ENCODE measurements around the gene LAYN.

- no peak for TF ChIP-seq POLR2AphosphoS5 (IDR thresholded peaks at IDR 0.05; ENCODE audit: low read depth, low read length)
- TF ChIP-seq POLR2A (IDR thresholded peaks at IDR 0.05; ENCODE audit: low read depth, low read length), result no peak
- TF ChIP-seq TAF1 (IDR thresholded peaks at IDR 0.05; ENCODE audit: borderline replicate concordance, low read depth, low read length), result no peak
Observed at GRCh38 chr11:111602865-111603610, 62.5 kb downstream of the LAYN start.
